GM23338 (cell line): ENCODE data around the gene SFXN5. TPM values are rescaled to one million over a fixed set of nuclear protein-coding genes. Genes with fewer than 3 reads are reported as not detected.

Experiments used
- ATAC-seq: fragments of 200-7000 bp; cut with Tn5 transposase; 3 replicates; pipeline ENCODE4 v1.9.1; 2020
- DNase-seq: peaks from one replicate; pipeline ENCODE4 v3.0.0-alpha.2; 2015; ENCODE audit warnings: low spot score
- H2AFZ ChIP-seq: fragments of 200-600 bp; sonication (generic); 2 replicates; pipeline ENCODE4 v1.8.0; 2016; ENCODE audit warnings: antibody characterized with exemption, mild to moderate bottlenecking, moderate library complexity
- H3F3A ChIP-seq: fragments of 200-600 bp; sonication (generic); replicated peaks from 2 replicates; pipeline ENCODE4 v1.8.0; 2017; ENCODE audit warnings: antibody characterized with exemption, mixed run types, low read depth
- H3K27ac ChIP-seq: fragments of 200-600 bp; sonication (generic); 2 replicates; pipeline ENCODE4 v1.6.1; 2016; ENCODE audit warnings: low read depth
- H3K27me3 ChIP-seq: fragments of 200-600 bp; sonication (generic); 2 replicates; pipeline ENCODE4 v1.8.0; 2016; ENCODE audit warnings: mild to moderate bottlenecking, mixed run types, moderate library complexity; ENCODE audit not compliant: insufficient read depth
- H3K36me3 ChIP-seq: fragments of 200-600 bp; sonication (generic); 2 replicates; pipeline ENCODE4 v1.8.0; 2016; ENCODE audit warnings: mild to moderate bottlenecking; ENCODE audit not compliant: insufficient read depth
- H3K4me1 ChIP-seq: fragments of 200-600 bp; sonication (generic); 2 replicates; pipeline ENCODE4 v1.8.0; 2016; ENCODE audit warnings: mild to moderate bottlenecking, moderate library complexity; ENCODE audit not compliant: insufficient read depth
- H3K4me2 ChIP-seq: fragments of 200-600 bp; sonication (generic); 2 replicates; pipeline ENCODE4 v1.7.1; 2017; ENCODE audit warnings: mixed run types
- H3K4me3 ChIP-seq: fragments of 200-600 bp; sonication (generic); 2 replicates; pipeline ENCODE4 v1.6.1; 2016; ENCODE audit warnings: mixed run types
- H3K79me2 ChIP-seq: fragments of 200-600 bp; sonication (generic); replicated peaks from 2 replicates; pipeline ENCODE4 v1.8.0; 2017; ENCODE audit warnings: mild to moderate bottlenecking; ENCODE audit not compliant: insufficient read depth
- H3K9me2 ChIP-seq: fragments of 200-600 bp; sonication (generic); 2 replicates; pipeline ENCODE4 v1.8.0; 2017; ENCODE audit not compliant: insufficient read depth
- H4K20me1 ChIP-seq: fragments of 200-600 bp; sonication (generic); replicated peaks from 2 replicates; pipeline ENCODE4 v1.8.0; 2017; ENCODE audit warnings: mild to moderate bottlenecking; ENCODE audit not compliant: insufficient read depth
- H3K27ac Mint-ChIP-seq: 2 replicates; pipeline ENCODE4 v1.8.0; 2020; ENCODE audit warnings: inconsistent platforms, mild to moderate bottlenecking, moderate library complexity, mixed read lengths
- H3K27me3 Mint-ChIP-seq: 3 replicates; pipeline ENCODE4 v1.8.0; 2022; ENCODE audit warnings: low read depth, mild to moderate bottlenecking, moderate library complexity, mixed read lengths, inconsistent platforms; ENCODE audit not compliant: insufficient read depth, poor library complexity
- H3K36me3 Mint-ChIP-seq: 3 replicates; pipeline ENCODE4 v1.8.0; 2021; ENCODE audit warnings: low read depth, mild to moderate bottlenecking, inconsistent platforms, moderate library complexity, mixed read lengths
- H3K4me1 Mint-ChIP-seq: 3 replicates; pipeline ENCODE4 v1.8.0; 2020; ENCODE audit warnings: mild to moderate bottlenecking, inconsistent platforms, mixed read lengths
- H3K4me3 Mint-ChIP-seq: 3 replicates; pipeline ENCODE4 v1.8.0; 2021; ENCODE audit warnings: moderate library complexity, mild to moderate bottlenecking, inconsistent platforms, mixed read lengths
- H3K9me3 Mint-ChIP-seq: 3 replicates; pipeline ENCODE4 v1.8.0; 2020; ENCODE audit warnings: moderate library complexity, mild to moderate bottlenecking, inconsistent platforms, mixed read lengths
- CREB1 ChIP-seq: fragments of 250-450 bp; sonication (Bioruptor Pico); IDR thresholded peaks from 2 replicates; pipeline ENCODE4 v1.5.0; 2020; ENCODE audit warnings: low read depth, mild to moderate bottlenecking, moderate library complexity
- EZH2 ChIP-seq: fragments of 200-600 bp; sonication (generic); IDR thresholded peaks from one replicate; pipeline ENCODE4 v1.8.0; 2017; ENCODE audit warnings: antibody characterized with exemption, mild to moderate bottlenecking, low read depth; ENCODE audit not compliant: unreplicated experiment
- EZH2phosphoT487 ChIP-seq: fragments of 200-600 bp; sonication (generic); IDR thresholded peaks from one replicate; pipeline ENCODE4 v1.8.1; 2018; ENCODE audit warnings: antibody characterized with exemption; ENCODE audit not compliant: unreplicated experiment
- POLR2AphosphoS5 ChIP-seq: IDR thresholded peaks from 2 replicates; pipeline ENCODE4 v1.6.1; 2016; ENCODE audit warnings: antibody characterized with exemption, low read depth
- STAT1 ChIP-seq: IDR thresholded peaks from one replicate; pipeline ENCODE4 v1.6.1; 2016; ENCODE audit warnings: antibody characterized with exemption; ENCODE audit not compliant: unreplicated experiment
- ZNF114 ChIP-seq: fragments of 250-450 bp; sonication (Bioruptor Pico); IDR thresholded peaks from 2 replicates; pipeline ENCODE4 v1.5.0; 2020; ENCODE audit warnings: mild to moderate bottlenecking, moderate library complexity
- ZNF331 ChIP-seq: fragments of 250-450 bp; sonication (Bioruptor Pico); IDR thresholded peaks from 2 replicates; pipeline ENCODE4 v1.5.0; 2020; ENCODE audit warnings: low read depth, mild to moderate bottlenecking, moderate library complexity
- polyA plus RNA-seq: library from polyadenylated mRNA; unstranded; fragments of >200 nt; fragmentation: Nextera tagmentation; extraction: Ambion mirVana; gene quantifications from 2 replicates; pipeline ENCODE4 v1.2.1, GENCODE V29; 2016
- total RNA-seq: library from RNA; depleted of rRNA; stranded (reverse); fragments of >200 nt; shearing (Covaris generic); gene quantifications from 2 replicates; pipeline ENCODE4 v1.2.3, GENCODE V29; 2014
- TF ChIP-seq, protein P1 (sequence below): IDR thresholded peaks from one replicate; pipeline ENCODE4 v1.6.1; 2018; ENCODE audit warnings: antibody characterized with exemption; ENCODE audit not compliant: unreplicated experiment
- TF ChIP-seq, protein P2 (sequence below), 2 experiments: fragments of 200-600 bp in 1 of 2; sonication (generic) in 1 of 2; conservative IDR thresholded peaks; 2 replicates each; pipeline versions ENCODE4 v1.5.1 to v1.6.1; 2016 to 2017; ENCODE audit warnings: antibody characterized with exemption in 2 of 2, low read depth in 2 of 2, mild to moderate bottlenecking in 2 of 2, moderate library complexity in 1 of 2

Gene SFXN5
- total and polyA plus RNA-seq, 2 experiments from 2014 or later: 23.6 to 25.8 TPM

DNA sequence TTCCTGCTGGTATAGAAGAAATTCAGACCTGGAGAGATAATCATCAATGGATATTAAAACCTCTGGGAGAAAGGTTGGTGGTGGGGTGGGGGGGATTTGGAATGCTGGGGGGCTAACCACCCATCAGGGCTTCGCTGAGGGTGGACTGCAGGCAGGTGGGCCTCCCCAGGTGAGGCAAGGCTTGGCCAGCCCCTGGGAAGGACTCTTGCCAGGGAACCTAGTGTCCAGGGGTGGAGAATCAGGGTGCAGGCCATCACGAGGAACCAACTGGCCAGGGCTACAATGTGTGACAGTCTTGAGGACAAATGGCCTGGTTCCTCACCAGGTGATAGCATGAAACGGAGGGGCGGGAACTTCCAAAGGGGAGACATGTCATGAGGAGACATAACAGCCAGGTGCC is 29.4 kb upstream of the SFXN5 start:
- Histone ChIP-seq H2AFZ (no peak overlapping the region), H3K27me3 (no peaks in the 10 kb centered on the region), H3K79me2 (peaks cover 7% of the 10 kb centered on the region), H3K36me3 (no peaks in the 10 kb centered on the region), H3K4me1 (peaks cover 17% of the 10 kb centered on the region), H3F3A (no peaks in the 10 kb centered on the region), H4K20me1 (peaks cover 6% of the 10 kb centered on the region), H3K9me2 (no peaks in the 10 kb centered on the region), H3K4me2 (no peak overlapping the region), H3K4me3 (no peak overlapping the region), H3K27ac (no peak overlapping the region)
- Mint-ChIP-seq H3K9me3 (peaks cover 2% of the 10 kb centered on the region; the same call in 2 of the 3 replicates), H3K27ac (no peak overlapping the region), H3K4me1 (peaks cover 30% of the 10 kb centered on the region), H3K4me3 (no peak overlapping the region), H3K36me3 (peaks cover 3% of the 10 kb centered on the region; the same call in 1 of the 3 replicates), H3K27me3 (peaks cover 5% of the 10 kb centered on the region)
- ATAC-seq: no peak
- no peak for DNase-seq
- no peak for TF ChIP-seq EZH2
- TF ChIP-seq, protein P1, sequence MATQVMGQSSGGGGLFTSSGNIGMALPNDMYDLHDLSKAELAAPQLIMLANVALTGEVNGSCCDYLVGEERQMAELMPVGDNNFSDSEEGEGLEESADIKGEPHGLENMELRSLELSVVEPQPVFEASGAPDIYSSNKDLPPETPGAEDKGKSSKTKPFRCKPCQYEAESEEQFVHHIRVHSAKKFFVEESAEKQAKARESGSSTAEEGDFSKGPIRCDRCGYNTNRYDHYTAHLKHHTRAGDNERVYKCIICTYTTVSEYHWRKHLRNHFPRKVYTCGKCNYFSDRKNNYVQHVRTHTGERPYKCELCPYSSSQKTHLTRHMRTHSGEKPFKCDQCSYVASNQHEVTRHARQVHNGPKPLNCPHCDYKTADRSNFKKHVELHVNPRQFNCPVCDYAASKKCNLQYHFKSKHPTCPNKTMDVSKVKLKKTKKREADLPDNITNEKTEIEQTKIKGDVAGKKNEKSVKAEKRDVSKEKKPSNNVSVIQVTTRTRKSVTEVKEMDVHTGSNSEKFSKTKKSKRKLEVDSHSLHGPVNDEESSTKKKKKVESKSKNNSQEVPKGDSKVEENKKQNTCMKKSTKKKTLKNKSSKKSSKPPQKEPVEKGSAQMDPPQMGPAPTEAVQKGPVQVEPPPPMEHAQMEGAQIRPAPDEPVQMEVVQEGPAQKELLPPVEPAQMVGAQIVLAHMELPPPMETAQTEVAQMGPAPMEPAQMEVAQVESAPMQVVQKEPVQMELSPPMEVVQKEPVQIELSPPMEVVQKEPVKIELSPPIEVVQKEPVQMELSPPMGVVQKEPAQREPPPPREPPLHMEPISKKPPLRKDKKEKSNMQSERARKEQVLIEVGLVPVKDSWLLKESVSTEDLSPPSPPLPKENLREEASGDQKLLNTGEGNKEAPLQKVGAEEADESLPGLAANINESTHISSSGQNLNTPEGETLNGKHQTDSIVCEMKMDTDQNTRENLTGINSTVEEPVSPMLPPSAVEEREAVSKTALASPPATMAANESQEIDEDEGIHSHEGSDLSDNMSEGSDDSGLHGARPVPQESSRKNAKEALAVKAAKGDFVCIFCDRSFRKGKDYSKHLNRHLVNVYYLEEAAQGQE: no peak
- no peak for TF ChIP-seq ZNF331 (CRISPR knock-in tag)
- no peak for TF ChIP-seq CREB1 (CRISPR knock-in tag)

DNA sequence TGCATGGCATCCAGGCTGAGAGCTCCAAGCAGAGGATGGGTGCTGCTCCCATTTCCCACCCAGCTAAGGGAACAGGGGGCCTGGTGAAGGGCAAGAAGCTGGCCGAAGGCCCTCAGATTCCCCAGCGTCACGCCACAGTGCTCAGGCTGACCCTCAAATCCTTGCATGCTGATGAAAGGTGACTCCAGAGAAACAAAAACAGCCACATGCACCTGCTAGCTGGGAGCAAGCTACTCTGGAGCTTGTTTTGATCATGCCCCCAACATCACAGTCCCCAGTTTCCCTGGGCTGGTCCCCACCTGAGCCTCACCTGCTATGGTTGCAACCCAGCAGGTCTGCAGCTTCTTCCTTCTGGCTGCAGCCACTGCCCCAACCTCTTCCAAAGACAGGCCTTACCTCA is 28.0 kb upstream of the SFXN5 start:
- TF ChIP-seq EZH2phosphoT487 (no peak), EZH2 (no peak), POLR2AphosphoS5 (no peak), ZNF114 (no peak)
- H3K27ac ChIP-seq: no peak overlapping the region
- no peaks in the 10 kb centered on the region for H3K9me2 ChIP-seq
- no peak overlapping the region for H3K4me2 ChIP-seq
- H3K4me3 Mint-ChIP-seq: no peak overlapping the region
- H3K27ac Mint-ChIP-seq: no peak overlapping the region
- DNase-seq (no peak), ATAC-seq (no peak)
- H3K27me3 ChIP-seq: no peaks in the 10 kb centered on the region
- peaks cover 6% of the 10 kb centered on the region for H4K20me1 ChIP-seq
- peaks cover 7% of the 10 kb centered on the region for H3K79me2 ChIP-seq
- H3K4me1 Mint-ChIP-seq: peaks cover 30% of the 10 kb centered on the region
- peaks cover 17% of the 10 kb centered on the region for H3K4me1 ChIP-seq
- peaks cover 9% of the 10 kb centered on the region for H3K27me3 Mint-ChIP-seq
- peaks cover under 1% of the 10 kb centered on the region; the same call in 2 of the 3 replicates for H3K9me3 Mint-ChIP-seq
- no peak overlapping the region for H2AFZ ChIP-seq
- no peaks in the 10 kb centered on the region for H3F3A ChIP-seq
- peaks cover under 1% of the 10 kb centered on the region; the same call in 1 of the 3 replicates for H3K36me3 Mint-ChIP-seq
- no peaks in the 10 kb centered on the region for H3K36me3 ChIP-seq
- no peak overlapping the region for H3K4me3 ChIP-seq

DNA sequence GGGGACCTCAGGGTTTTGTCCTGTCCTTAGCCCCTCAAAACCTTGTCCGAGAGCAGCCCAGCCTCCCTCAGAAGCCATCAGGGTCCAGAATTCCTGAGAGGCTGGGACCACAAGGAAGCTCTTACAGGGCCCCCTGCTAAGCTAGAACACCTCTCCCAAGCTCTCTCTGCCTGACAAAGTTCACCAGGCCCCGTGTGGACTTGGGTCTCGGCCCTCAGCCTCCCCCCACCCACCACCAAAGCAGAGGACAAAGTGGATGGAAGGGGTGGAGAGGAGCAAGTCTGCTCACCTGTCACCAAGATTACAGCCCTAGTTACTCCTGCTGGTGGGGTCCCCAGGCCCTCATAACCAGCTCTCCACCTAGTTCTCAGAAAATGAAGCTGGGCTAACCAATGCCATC is 24.4 kb upstream of the SFXN5 start:
- no peaks in the 10 kb centered on the region for H3K27me3 ChIP-seq
- H2AFZ ChIP-seq: no peak overlapping the region
- no peak overlapping the region for H3K4me3 ChIP-seq
- no peak overlapping the region for H3K4me2 ChIP-seq
- no peaks in the 10 kb centered on the region for H3K4me1 ChIP-seq
- DNase-seq: no peak
- no peaks in the 10 kb centered on the region; the same call in 1 of the 2 replicates for H3K79me2 ChIP-seq
- no peaks in the 10 kb centered on the region for H3K36me3 ChIP-seq
- H3K36me3 Mint-ChIP-seq: no peaks in the 10 kb centered on the region
- no peaks in the 10 kb centered on the region; the same call in none of the 2 replicates for H4K20me1 ChIP-seq
- H3K27ac Mint-ChIP-seq: no peak overlapping the region
- H3K4me3 Mint-ChIP-seq: no peak overlapping the region
- peaks cover 10% of the 10 kb centered on the region for H3K27me3 Mint-ChIP-seq
- no peaks in the 10 kb centered on the region; the same call in 2 of the 3 replicates for H3K9me3 Mint-ChIP-seq
- no peaks in the 10 kb centered on the region for H3F3A ChIP-seq
- H3K27ac ChIP-seq: no peak overlapping the region
- peaks cover 14% of the 10 kb centered on the region; the same call in 2 of the 3 replicates for H3K4me1 Mint-ChIP-seq
- H3K9me2 ChIP-seq: no peaks in the 10 kb centered on the region
- no peak for ATAC-seq
- no peak for TF ChIP-seq ZNF114
- no peak for TF ChIP-seq STAT1
- no peak for TF ChIP-seq CREB1 (CRISPR knock-in tag)
- TF ChIP-seq, protein P2, sequence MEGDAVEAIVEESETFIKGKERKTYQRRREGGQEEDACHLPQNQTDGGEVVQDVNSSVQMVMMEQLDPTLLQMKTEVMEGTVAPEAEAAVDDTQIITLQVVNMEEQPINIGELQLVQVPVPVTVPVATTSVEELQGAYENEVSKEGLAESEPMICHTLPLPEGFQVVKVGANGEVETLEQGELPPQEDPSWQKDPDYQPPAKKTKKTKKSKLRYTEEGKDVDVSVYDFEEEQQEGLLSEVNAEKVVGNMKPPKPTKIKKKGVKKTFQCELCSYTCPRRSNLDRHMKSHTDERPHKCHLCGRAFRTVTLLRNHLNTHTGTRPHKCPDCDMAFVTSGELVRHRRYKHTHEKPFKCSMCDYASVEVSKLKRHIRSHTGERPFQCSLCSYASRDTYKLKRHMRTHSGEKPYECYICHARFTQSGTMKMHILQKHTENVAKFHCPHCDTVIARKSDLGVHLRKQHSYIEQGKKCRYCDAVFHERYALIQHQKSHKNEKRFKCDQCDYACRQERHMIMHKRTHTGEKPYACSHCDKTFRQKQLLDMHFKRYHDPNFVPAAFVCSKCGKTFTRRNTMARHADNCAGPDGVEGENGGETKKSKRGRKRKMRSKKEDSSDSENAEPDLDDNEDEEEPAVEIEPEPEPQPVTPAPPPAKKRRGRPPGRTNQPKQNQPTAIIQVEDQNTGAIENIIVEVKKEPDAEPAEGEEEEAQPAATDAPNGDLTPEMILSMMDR (conservative IDR thresholded peaks at IDR 0.05; ENCODE audit: low read depth in 2 of 2): no peak
